Loucy (cell line): ENCODE results near the gene SLC22A16.
A peak's percentile ranks its signal among the peaks of the same experiment; 100 is the strongest.

Experiments
- H2AFZ ChIP-seq: fragments of 200-600 bp; sonication (generic); 2 replicates; pipeline ENCODE4 v1.6.0; 2016; ENCODE audit warnings: antibody characterized with exemption, mild to moderate bottlenecking, low read length, moderate library complexity
- H3F3A ChIP-seq: fragments of 200-600 bp; 2 replicates; pipeline ENCODE4 v1.6.0; 2016; ENCODE audit warnings: antibody characterized with exemption, low read depth, mild to moderate bottlenecking
- H3K27me3 ChIP-seq: fragments of 200-600 bp; sonication (generic); 2 replicates; pipeline ENCODE4 v1.6.1; 2014; ENCODE audit warnings: low read length, mild to moderate bottlenecking; ENCODE audit not compliant: insufficient read depth, poor library complexity, severe bottlenecking
- H3K36me3 ChIP-seq: fragments of 200-600 bp; sonication (generic); 2 replicates; pipeline ENCODE4 v1.6.1; 2016; ENCODE audit warnings: low read length; ENCODE audit not compliant: insufficient read depth
- H3K4me1 ChIP-seq: fragments of 200-600 bp; sonication (generic); 2 replicates; pipeline ENCODE4 v1.5.1; 2014; ENCODE audit warnings: low read length, mild to moderate bottlenecking; ENCODE audit not compliant: insufficient read depth, poor library complexity, severe bottlenecking
- H3K4me2 ChIP-seq: fragments of 200-600 bp; sonication (generic); 2 replicates; pipeline ENCODE4 v1.6.0; 2014; ENCODE audit warnings: antibody characterized with exemption, low read length, low read depth, mild to moderate bottlenecking; ENCODE audit not compliant: poor library complexity, severe bottlenecking
- H3K4me3 ChIP-seq: fragments of 200-600 bp; sonication (generic); 2 replicates; pipeline ENCODE4 v1.5.1; 2014; ENCODE audit warnings: low read length, mild to moderate bottlenecking, mixed read lengths; ENCODE audit not compliant: poor library complexity, severe bottlenecking
- H3K79me2 ChIP-seq: fragments of 200-600 bp; sonication (generic); 2 replicates; pipeline ENCODE4 v1.6.1; 2014; ENCODE audit warnings: low read length; ENCODE audit not compliant: insufficient read depth
- H3K9ac ChIP-seq: fragments of 200-600 bp; sonication (generic); 2 replicates; pipeline ENCODE4 v1.6.0; 2014; ENCODE audit warnings: mild to moderate bottlenecking, low read depth, low read length, moderate library complexity; ENCODE audit not compliant: poor library complexity, severe bottlenecking
- H3K9me2 ChIP-seq: fragments of 200-600 bp; sonication (generic); replicated peaks from 2 replicates; pipeline ENCODE4 v1.6.1; 2016; ENCODE audit warnings: low read depth, low read length, mixed read lengths
- H3K9me3 ChIP-seq: fragments of 200-600 bp; sonication (generic); 2 replicates; pipeline ENCODE4 v1.6.1; 2014; ENCODE audit warnings: mild to moderate bottlenecking, antibody characterized with exemption, low read length, low read depth; ENCODE audit not compliant: insufficient read depth
- H4K20me1 ChIP-seq: fragments of 200-600 bp; sonication (generic); 2 replicates; pipeline ENCODE4 v1.6.0; 2014; ENCODE audit warnings: antibody characterized with exemption, low read length, mild to moderate bottlenecking; ENCODE audit not compliant: insufficient read depth, poor library complexity, severe bottlenecking
- CTCF ChIP-seq: fragments of 200-600 bp; sonication (generic); conservative IDR thresholded peaks from 2 replicates; pipeline ENCODE4 v1.5.1; 2014; ENCODE audit warnings: mild to moderate bottlenecking, antibody characterized with exemption, low read length
- EZH2phosphoT487 ChIP-seq: fragments of 200-600 bp; IDR thresholded peaks from 2 replicates; pipeline ENCODE4 v1.6.1; 2018; ENCODE audit warnings: antibody characterized with exemption, mild to moderate bottlenecking, moderate library complexity, borderline replicate concordance

Gene SLC22A16

GRCh38 chr6:110390404-110390803 is 86.0 kb downstream of the SLC22A16 start:
- Histone ChIP-seq H3K9ac (peak overlapping the region; percentile 34), H3K79me2 (no peaks in the 10 kb centered on the region), H3K9me2 (no peaks in the 10 kb centered on the region), H3K9me3 (no peaks in the 10 kb centered on the region), H3F3A (peaks cover 11% of the 10 kb centered on the region; the same call in 1 of the 2 replicates), H3K4me1 (peaks cover 50% of the 10 kb centered on the region), H3K4me3 (peak overlapping the region; percentile 51), H3K27me3 (no peaks in the 10 kb centered on the region), H4K20me1 (no peaks in the 10 kb centered on the region), H3K36me3 (no peaks in the 10 kb centered on the region), H3K4me2 (peak overlapping the region; percentile 78), H2AFZ (no peak overlapping the region)
- TF ChIP-seq EZH2phosphoT487, result no peak
- no peak for TF ChIP-seq CTCF

DNA sequence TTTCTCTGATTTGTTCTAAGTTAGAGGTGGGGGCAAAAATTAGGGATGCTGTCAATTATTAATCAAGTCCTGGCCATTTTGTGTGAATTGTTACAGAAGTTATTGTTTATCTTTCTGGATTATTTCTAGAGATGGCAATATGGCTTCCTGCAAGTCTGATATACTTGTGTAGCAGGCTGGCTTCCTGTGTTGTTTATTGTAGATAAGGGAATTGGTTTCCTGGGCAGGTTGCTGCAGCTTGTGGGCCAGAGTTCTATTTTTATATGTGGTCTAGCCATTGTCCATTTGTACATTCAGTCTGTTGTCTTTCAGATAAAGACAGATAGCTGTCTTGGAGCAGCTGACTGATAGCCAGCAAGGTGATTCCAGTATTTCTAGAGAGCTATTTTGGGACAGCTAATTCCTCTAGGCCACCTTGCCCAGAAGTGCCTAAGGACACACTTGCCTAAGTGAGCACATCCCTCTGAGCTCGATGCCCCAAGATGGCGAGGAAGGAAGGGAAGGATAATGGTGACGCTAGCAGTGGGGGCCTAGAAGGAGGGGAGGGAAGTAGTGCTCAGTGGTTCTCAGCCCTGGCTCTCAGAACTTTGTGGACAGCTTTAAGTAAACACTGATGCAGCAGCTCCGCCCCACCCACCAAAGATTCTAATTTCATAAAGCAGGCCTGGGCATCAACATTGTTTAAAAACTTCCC is 86.6 kb downstream of the SLC22A16 start:
- TF ChIP-seq EZH2phosphoT487, result peak; percentile 24; the same call in 1 of the 2 replicates
- TF ChIP-seq CTCF, result no peak
- Histone ChIP-seq H3K9ac (peak overlapping the region; percentile 34), H3K9me2 (no peaks in the 10 kb centered on the region), H3K4me2 (peak overlapping the region; percentile 78), H3F3A (peaks cover 11% of the 10 kb centered on the region; the same call in 1 of the 2 replicates), H3K4me1 (peaks cover 49% of the 10 kb centered on the region), H2AFZ (peak overlapping the region; percentile 9; the same call in 1 of the 2 replicates), H3K9me3 (no peaks in the 10 kb centered on the region), H3K27me3 (no peaks in the 10 kb centered on the region), H3K36me3 (no peaks in the 10 kb centered on the region), H3K79me2 (no peaks in the 10 kb centered on the region), H3K4me3 (peak overlapping the region; percentile 51), H4K20me1 (no peaks in the 10 kb centered on the region)

DNA sequence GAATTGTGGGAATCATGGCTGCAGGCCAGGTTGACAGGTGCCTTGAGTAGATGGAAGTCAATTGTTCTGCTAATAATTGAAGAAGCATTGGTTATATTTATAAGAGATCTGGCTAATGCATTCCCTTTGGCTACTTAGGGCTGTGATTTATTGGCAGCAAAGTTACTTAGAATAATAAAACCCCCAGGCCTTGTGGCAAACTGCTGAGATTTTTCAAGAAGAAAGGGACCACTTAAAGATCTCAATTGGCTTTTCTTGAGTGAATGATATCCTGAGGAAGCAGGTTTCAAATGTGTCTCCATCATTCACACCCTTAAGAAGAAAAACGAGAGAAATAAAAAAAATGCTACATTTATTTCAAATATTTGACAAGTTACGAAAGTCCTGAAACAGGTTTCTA is 88.4 kb downstream of the SLC22A16 start:
- Histone ChIP-seq H3K4me3 (no peak overlapping the region), H3K4me2 (no peak overlapping the region), H3K9me3 (no peaks in the 10 kb centered on the region), H4K20me1 (no peaks in the 10 kb centered on the region), H3K79me2 (no peaks in the 10 kb centered on the region), H2AFZ (no peak overlapping the region), H3K9ac (no peak overlapping the region), H3K4me1 (peaks cover 49% of the 10 kb centered on the region), H3K27me3 (no peaks in the 10 kb centered on the region), H3K9me2 (no peaks in the 10 kb centered on the region), H3K36me3 (no peaks in the 10 kb centered on the region), H3F3A (peaks cover 11% of the 10 kb centered on the region; the same call in 1 of the 2 replicates)
- TF ChIP-seq CTCF (no peak), EZH2phosphoT487 (no peak)
